ENCODE measurements around the gene C19orf67.

The C19orf67 gene

GRCh38 chr19:14096272-14096992, 10.8 kb upstream of the C19orf67 start:
- H3K27ac ChIP-seq (ENCODE audit: insufficient read depth, low read length, poor library complexity, severe bottlenecking), result no peak overlapping the region
- H3K36me3 ChIP-seq (ENCODE audit: control insufficient read depth, insufficient read depth, low read length), result peaks cover 11% of the 10 kb centered on the region

GRCh38 chr19:14094854-14095253, 9.3 kb upstream of the C19orf67 start:
- Histone ChIP-seq H3K4me1 (ENCODE audit: control insufficient read depth, insufficient read depth, low read length, poor library complexity, severe bottlenecking) (no peaks in the 10 kb centered on the region), H3K27ac (ENCODE audit: insufficient read depth, low read length, poor library complexity, severe bottlenecking) (no peak overlapping the region), H3K9me3 (ENCODE audit: control insufficient read depth, low read length) (no peaks in the 10 kb centered on the region), H3K36me3 (ENCODE audit: control insufficient read depth, insufficient read depth, low read length) (peaks cover 8% of the 10 kb centered on the region), H3K27me3 (replicated peaks; ENCODE audit: control insufficient read depth, insufficient read depth, low read length, poor library complexity, severe bottlenecking) (no peaks in the 10 kb centered on the region), H3K4me3 (ENCODE audit: insufficient read depth, low read depth, low read length, poor library complexity, severe bottlenecking) (no peak overlapping the region)
- no peak for DNase-seq

More at GRCh38 chr19:14096272-14096992, 10.8 kb upstream of the C19orf67 start:
- Histone ChIP-seq H3K4me1 (ENCODE audit: control insufficient read depth, insufficient read depth, low read length, poor library complexity, severe bottlenecking) (no peaks in the 10 kb centered on the region), H3K4me3 (ENCODE audit: insufficient read depth, low read depth, low read length, poor library complexity, severe bottlenecking) (no peak overlapping the region), H3K27me3 (replicated peaks; ENCODE audit: control insufficient read depth, insufficient read depth, low read length, poor library complexity, severe bottlenecking) (no peaks in the 10 kb centered on the region), H3K9me3 (ENCODE audit: control insufficient read depth, low read length) (no peaks in the 10 kb centered on the region)
- DNase-seq, result no peak

DNA sequence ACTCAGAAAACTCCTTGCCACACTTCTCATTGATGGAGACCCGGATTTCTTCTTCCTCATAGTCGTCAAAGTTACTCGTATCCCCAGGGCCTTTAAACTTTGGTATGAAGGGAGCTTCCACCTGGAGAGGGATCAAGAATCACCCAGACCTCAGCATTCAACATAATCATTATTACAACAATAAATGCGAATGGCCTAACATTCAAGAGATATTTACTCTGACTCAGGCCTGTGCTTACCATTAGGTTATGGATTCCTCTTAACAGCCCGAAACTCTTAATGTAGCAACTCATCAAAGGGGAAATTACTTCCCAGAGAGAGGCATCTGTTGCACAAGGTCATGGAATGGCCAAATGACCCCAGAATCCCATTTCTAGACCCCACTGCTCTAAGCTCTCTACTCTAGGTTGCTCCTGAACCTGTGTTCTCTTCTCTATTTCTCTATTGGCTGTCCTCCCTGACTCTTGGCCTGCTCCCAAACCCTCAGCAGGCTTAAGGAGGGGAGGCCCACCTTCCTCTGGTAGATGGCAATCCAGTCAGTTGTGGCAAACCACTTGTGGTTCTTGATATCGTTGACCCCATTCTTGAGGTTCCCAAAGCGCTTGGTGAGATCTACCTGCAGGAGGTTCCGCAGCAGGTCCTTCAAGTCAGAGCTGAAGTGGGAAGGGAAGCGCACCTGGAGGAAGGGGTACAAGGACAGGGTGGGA, 7.7 kb upstream of the C19orf67 start:
- H3K4me1 ChIP-seq (ENCODE audit: control insufficient read depth, insufficient read depth, low read length, poor library complexity, severe bottlenecking), result no peaks in the 10 kb centered on the region
- H3K36me3 ChIP-seq (ENCODE audit: control insufficient read depth, insufficient read depth, low read length), result peaks cover 11% of the 10 kb centered on the region
- no peak overlapping the region for H3K4me3 ChIP-seq (ENCODE audit: insufficient read depth, low read depth, low read length, poor library complexity, severe bottlenecking)

DNA sequence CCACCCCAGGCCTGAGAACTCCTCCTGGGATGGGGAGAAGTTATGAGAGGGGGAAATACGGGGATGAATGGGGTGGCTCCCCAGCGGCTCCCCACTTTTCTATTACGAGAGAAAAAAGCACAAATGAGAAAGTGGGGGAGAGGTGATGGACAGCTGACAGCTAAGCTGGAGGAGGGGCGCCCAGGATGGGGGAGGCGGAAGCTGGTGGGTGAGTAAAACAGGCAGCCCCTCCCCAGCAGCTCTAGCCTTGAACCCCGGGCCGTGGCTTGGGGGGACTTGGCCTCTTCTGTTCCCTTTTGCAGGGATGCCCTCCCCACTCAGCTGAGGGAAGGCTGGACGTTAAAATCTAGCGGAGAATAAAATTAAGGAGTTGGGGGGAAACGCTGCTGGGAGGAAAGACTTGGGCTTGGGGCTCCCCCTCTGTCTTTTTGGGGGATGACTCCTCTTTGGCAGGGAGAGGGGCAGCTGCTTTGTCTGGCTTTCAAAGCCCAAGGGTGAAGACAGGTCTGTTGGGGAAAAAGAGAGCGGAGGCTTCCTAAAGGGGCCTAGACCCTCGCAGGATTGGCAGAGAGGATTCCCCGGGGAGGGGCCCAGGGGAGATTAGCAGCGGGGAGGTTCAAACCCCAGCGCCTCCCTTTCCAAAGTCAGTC, 6.4 kb upstream of the C19orf67 start:
- DNase-seq, result no peak

More for the DNA sequence above, 7.7 kb upstream of the C19orf67 start:
- Histone ChIP-seq H3K27me3 (replicated peaks; ENCODE audit: control insufficient read depth, insufficient read depth, low read length, poor library complexity, severe bottlenecking) (no peaks in the 10 kb centered on the region), H3K9me3 (ENCODE audit: control insufficient read depth, low read length) (no peaks in the 10 kb centered on the region), H3K27ac (ENCODE audit: insufficient read depth, low read length, poor library complexity, severe bottlenecking) (no peak overlapping the region)
- no peak for DNase-seq

DNA sequence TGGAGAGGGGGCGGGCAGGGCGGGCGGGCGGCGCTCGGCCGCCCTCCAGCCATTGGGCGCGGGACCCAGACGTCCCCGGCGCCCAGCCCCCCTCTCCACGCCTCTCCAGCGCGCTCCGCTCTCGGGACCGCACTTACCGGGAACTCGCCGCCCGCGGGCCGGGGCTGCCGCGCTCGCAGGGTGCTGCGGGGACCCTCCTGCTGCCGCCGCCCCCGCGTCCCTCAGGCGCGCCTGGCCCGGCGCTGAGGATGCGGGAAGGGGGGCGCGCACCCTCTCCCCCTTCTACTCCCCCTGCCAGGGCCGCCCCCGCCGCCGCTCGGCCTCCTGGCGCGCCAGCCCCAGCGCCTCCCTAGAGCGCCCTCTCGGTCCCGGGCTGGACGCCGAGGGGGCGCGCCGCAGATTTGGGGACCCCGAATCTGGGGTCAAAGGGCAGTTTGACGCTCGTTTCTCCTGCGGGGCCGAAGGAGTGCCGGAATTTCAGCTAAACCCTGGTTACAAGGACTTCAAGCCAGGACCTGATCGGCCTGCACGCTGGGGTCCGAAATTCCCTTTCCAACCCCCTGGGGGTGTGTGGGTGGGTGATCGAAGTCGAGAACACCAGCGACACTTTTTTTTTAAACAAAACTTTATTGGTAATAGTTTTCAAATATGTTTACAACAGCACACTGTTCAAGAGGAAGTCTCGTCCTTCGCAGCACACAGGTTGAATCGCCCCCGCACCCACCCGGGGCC, 5.7 kb upstream of the C19orf67 start:
- Histone ChIP-seq H3K27ac (ENCODE audit: insufficient read depth, low read length, poor library complexity, severe bottlenecking) (peak overlapping the region; percentile 77), H3K36me3 (ENCODE audit: control insufficient read depth, insufficient read depth, low read length) (peaks cover 5% of the 10 kb centered on the region), H3K4me3 (ENCODE audit: insufficient read depth, low read depth, low read length, poor library complexity, severe bottlenecking) (peak overlapping the region; percentile 77), H3K27me3 (replicated peaks; ENCODE audit: control insufficient read depth, insufficient read depth, low read length, poor library complexity, severe bottlenecking) (no peaks in the 10 kb centered on the region), H3K9me3 (ENCODE audit: control insufficient read depth, low read length) (no peaks in the 10 kb centered on the region), H3K4me1 (ENCODE audit: control insufficient read depth, insufficient read depth, low read length, poor library complexity, severe bottlenecking) (no peaks in the 10 kb centered on the region)
- DNase-seq, result peak in 1 of 3 donors; percentile 47

More for the DNA sequence above, 6.4 kb upstream of the C19orf67 start:
- Histone ChIP-seq H3K4me1 (ENCODE audit: control insufficient read depth, insufficient read depth, low read length, poor library complexity, severe bottlenecking) (no peaks in the 10 kb centered on the region), H3K4me3 (ENCODE audit: insufficient read depth, low read depth, low read length, poor library complexity, severe bottlenecking) (peak overlapping the region; percentile 77), H3K36me3 (ENCODE audit: control insufficient read depth, insufficient read depth, low read length) (peaks cover 7% of the 10 kb centered on the region), H3K9me3 (ENCODE audit: control insufficient read depth, low read length) (no peaks in the 10 kb centered on the region), H3K27me3 (replicated peaks; ENCODE audit: control insufficient read depth, insufficient read depth, low read length, poor library complexity, severe bottlenecking) (no peaks in the 10 kb centered on the region), H3K27ac (ENCODE audit: insufficient read depth, low read length, poor library complexity, severe bottlenecking) (peak overlapping the region; percentile 77)

DNA sequence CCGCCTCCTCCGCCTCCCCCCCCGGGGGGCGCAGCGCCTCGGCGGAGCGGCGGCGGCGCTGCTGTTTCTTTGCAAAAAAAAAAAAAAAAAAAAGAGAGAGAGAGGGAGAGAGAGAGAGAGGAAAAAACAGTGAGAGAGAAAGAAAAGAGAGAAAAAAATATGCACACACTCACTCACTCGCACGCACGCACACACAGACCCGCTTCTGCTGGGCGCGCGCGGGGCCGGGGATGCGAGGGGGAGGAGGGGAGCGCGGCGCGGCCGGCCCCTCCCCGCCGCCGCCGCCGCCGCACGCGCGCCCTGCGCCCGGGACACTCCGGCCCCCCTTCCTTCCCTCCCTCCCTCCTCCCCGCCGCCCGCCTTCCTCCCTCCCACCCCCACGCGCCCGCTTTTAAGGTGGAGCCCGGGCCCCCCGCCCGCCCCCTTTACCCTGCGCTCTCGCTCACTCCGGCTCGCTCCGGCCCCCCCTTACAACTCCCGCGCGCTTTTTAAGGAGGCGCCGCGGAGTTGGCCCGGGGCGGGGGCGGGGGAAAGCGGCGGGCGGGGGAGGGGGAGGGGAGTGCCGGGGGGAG, 5.0 kb upstream of the C19orf67 start, which contains the start of gene SAMD1:
TSS of gene SAMD1 (minus strand) at position 243 of the 572 bp plus-strand sequence.
- DNase-seq, result peak; percentile 75 to 83 (median 78)
- Histone ChIP-seq H3K36me3 (ENCODE audit: control insufficient read depth, insufficient read depth, low read length) (peaks cover 5% of the 10 kb centered on the region), H3K4me3 (ENCODE audit: insufficient read depth, low read depth, low read length, poor library complexity, severe bottlenecking) (peak within 1 kb of the TSS; percentile 77), H3K27me3 (replicated peaks; ENCODE audit: control insufficient read depth, insufficient read depth, low read length, poor library complexity, severe bottlenecking) (no peaks in the 10 kb centered on the region), H3K27ac (ENCODE audit: insufficient read depth, low read length, poor library complexity, severe bottlenecking) (peak within 1 kb of the TSS; percentile 77), H3K9me3 (ENCODE audit: control insufficient read depth, low read length) (no peaks in the 10 kb centered on the region), H3K4me1 (ENCODE audit: control insufficient read depth, insufficient read depth, low read length, poor library complexity, severe bottlenecking) (no peaks in the 10 kb centered on the region)

- Histone ChIP-seq H3K27me3 (replicated peaks; ENCODE audit: control insufficient read depth, insufficient read depth, low read length, poor library complexity, severe bottlenecking) (no peaks in the 10 kb centered on the region), H3K4me3 (ENCODE audit: insufficient read depth, low read depth, low read length, poor library complexity, severe bottlenecking) (peak overlapping the region; percentile 49), H3K36me3 (ENCODE audit: control insufficient read depth, insufficient read depth, low read length) (peaks cover 5% of the 10 kb centered on the region), H3K4me1 (ENCODE audit: control insufficient read depth, insufficient read depth, low read length, poor library complexity, severe bottlenecking) (no peaks in the 10 kb centered on the region), H3K9me3 (ENCODE audit: control insufficient read depth, low read length) (no peaks in the 10 kb centered on the region), H3K27ac (ENCODE audit: insufficient read depth, low read length, poor library complexity, severe bottlenecking) (peak overlapping the region; percentile 32)
- peak in 2 of 3 donors; percentile 29 to 36 for DNase-seq
Measured at GRCh38 chr19:14089662-14090508, 4.3 kb upstream of the C19orf67 start.

GRCh38 chr19:14089412-14089661, 3.8 kb upstream of the C19orf67 start:
- no peaks in the 10 kb centered on the region for H3K27me3 ChIP-seq (replicated peaks; ENCODE audit: control insufficient read depth, insufficient read depth, low read length, poor library complexity, severe bottlenecking)
- no peaks in the 10 kb centered on the region for H3K9me3 ChIP-seq (ENCODE audit: control insufficient read depth, low read length)
- no peak overlapping the region for H3K4me3 ChIP-seq (ENCODE audit: insufficient read depth, low read depth, low read length, poor library complexity, severe bottlenecking)
- H3K36me3 ChIP-seq (ENCODE audit: control insufficient read depth, insufficient read depth, low read length), result peaks cover 5% of the 10 kb centered on the region
- H3K4me1 ChIP-seq (ENCODE audit: control insufficient read depth, insufficient read depth, low read length, poor library complexity, severe bottlenecking), result no peaks in the 10 kb centered on the region
- H3K27ac ChIP-seq (ENCODE audit: insufficient read depth, low read length, poor library complexity, severe bottlenecking), result no peak overlapping the region
- DNase-seq, result no peak

Data from effector memory CD4-positive, alpha-beta T cell (primary cell).